H9 (cell line): Measurements from ENCODE around the gene PTPN12. TPM values are rescaled to one million over a fixed set of nuclear protein-coding genes. Genes with fewer than 3 reads are reported as not detected.

ENCODE experiments used
- DNase-seq: peaks from one replicate; pipeline ENCODE4 v3.0.0-alpha.2; 2017
- H2AFZ ChIP-seq: one replicate; pipeline ENCODE4 v1.6.1; 2013; ENCODE audit warnings: mild to moderate bottlenecking, low read length, control low read depth, moderate library complexity
- H2AK5ac ChIP-seq: 2 replicates; pipeline ENCODE4 v1.6.1; 2013; ENCODE audit warnings: low read length, control low read depth, mixed read lengths; ENCODE audit not compliant: insufficient read length
- H2BK120ac ChIP-seq: one replicate; pipeline ENCODE4 v1.6.1; 2013; ENCODE audit warnings: low read depth, mild to moderate bottlenecking, low read length, control low read depth, inconsistent platforms; ENCODE audit not compliant: poor library complexity, severe bottlenecking
- H2BK12ac ChIP-seq: 2 replicates; pipeline ENCODE4 v1.6.1; 2013; ENCODE audit warnings: low read length, control low read depth, mixed read lengths, low read depth; ENCODE audit not compliant: insufficient read length
- H2BK15ac ChIP-seq: 2 replicates; pipeline ENCODE4 v1.6.1; 2013; ENCODE audit warnings: low read depth, low read length, control low read depth
- H2BK20ac ChIP-seq: one replicate; pipeline ENCODE4 v1.6.1; 2013; ENCODE audit warnings: low read depth, mild to moderate bottlenecking, low read length, control low read depth, inconsistent platforms; ENCODE audit not compliant: poor library complexity, severe bottlenecking
- H2BK5ac ChIP-seq: 2 replicates; pipeline ENCODE4 v1.6.1; 2013; ENCODE audit warnings: low read length, control low read depth, mixed read lengths; ENCODE audit not compliant: insufficient read length
- H3K14ac ChIP-seq: 2 replicates; pipeline ENCODE4 v1.6.1; 2013; ENCODE audit warnings: low read length, control low read depth; ENCODE audit not compliant: insufficient read depth
- H3K18ac ChIP-seq: 2 replicates; pipeline ENCODE4 v1.6.1; 2013; ENCODE audit warnings: low read depth, mild to moderate bottlenecking, mixed read lengths, low read length, control low read depth; ENCODE audit not compliant: insufficient read length
- H3K23ac ChIP-seq: 2 replicates; pipeline ENCODE4 v1.6.1; 2013; ENCODE audit warnings: low read length, control low read depth, mixed read lengths, low read depth; ENCODE audit not compliant: insufficient read length
- H3K23me2 ChIP-seq: 2 replicates; pipeline ENCODE4 v1.6.1; 2013; ENCODE audit warnings: low read depth, mild to moderate bottlenecking, mixed read lengths, low read length, control low read depth; ENCODE audit not compliant: insufficient read length, poor library complexity, severe bottlenecking
- H3K27ac ChIP-seq: 2 replicates; pipeline ENCODE4 v1.5.1; 2013; ENCODE audit warnings: low read length, control low read depth, mixed read lengths, low read depth; ENCODE audit not compliant: insufficient read length
- H3K27me3 ChIP-seq: 2 replicates; pipeline ENCODE4 v1.6.1; 2013; ENCODE audit warnings: low read length, control low read depth, inconsistent platforms; ENCODE audit not compliant: insufficient read depth
- H3K4ac ChIP-seq: 2 replicates; pipeline ENCODE4 v1.6.1; 2013; ENCODE audit warnings: low read depth, mild to moderate bottlenecking, control low read depth, inconsistent platforms, low read length, moderate library complexity
- H3K4me1 ChIP-seq: 2 replicates; pipeline ENCODE4 v1.6.1; 2013; ENCODE audit warnings: low read length, control low read depth, inconsistent platforms; ENCODE audit not compliant: insufficient read depth
- H3K4me2 ChIP-seq: 2 replicates; pipeline ENCODE4 v1.6.1; 2013; ENCODE audit warnings: low read length, control low read depth, mixed read lengths; ENCODE audit not compliant: insufficient read length, insufficient read depth
- H3K56ac ChIP-seq: 2 replicates; pipeline ENCODE4 v1.6.1; 2013; ENCODE audit warnings: low read depth, mild to moderate bottlenecking, mixed read lengths, low read length, control low read depth; ENCODE audit not compliant: insufficient read length
- H3K79me1 ChIP-seq: 2 replicates; pipeline ENCODE4 v1.6.1; 2013; ENCODE audit warnings: low read depth, mild to moderate bottlenecking, moderate library complexity, low read length, control low read depth, inconsistent platforms; ENCODE audit not compliant: insufficient read depth, poor library complexity, severe bottlenecking
- H3K79me2 ChIP-seq: 2 replicates; pipeline ENCODE4 v1.6.1; 2013; ENCODE audit warnings: low read length, control low read depth, inconsistent platforms; ENCODE audit not compliant: insufficient read depth
- H3K9ac ChIP-seq: 2 replicates; pipeline ENCODE4 v1.6.1; 2013; ENCODE audit warnings: low read length, control low read depth, mixed read lengths; ENCODE audit not compliant: insufficient read length; ENCODE audit errors: extremely low read depth
- H3K9me3 ChIP-seq: one replicate; pipeline ENCODE4 v1.6.1; 2013; ENCODE audit warnings: low read depth, low read length, inconsistent platforms; ENCODE audit not compliant: control insufficient read depth
- H3T11ph ChIP-seq: one replicate; pipeline ENCODE4 v1.6.1; 2013; ENCODE audit warnings: mild to moderate bottlenecking, low read length, control low read depth, inconsistent platforms
- H4K20me1 ChIP-seq: one replicate; pipeline ENCODE4 v1.6.1; 2013; ENCODE audit not compliant: control insufficient read depth, insufficient read length, insufficient read depth
- H4K5ac ChIP-seq: 2 replicates; pipeline ENCODE4 v1.6.1; 2013; ENCODE audit warnings: low read depth, mild to moderate bottlenecking, mixed read lengths, low read length, control low read depth; ENCODE audit not compliant: insufficient read length
- H4K8ac ChIP-seq: replicated peaks from 2 replicates; pipeline ENCODE4 v1.6.1; 2013; ENCODE audit warnings: low read length, control low read depth, mixed read lengths, low read depth; ENCODE audit not compliant: insufficient read length
- H4K91ac ChIP-seq: 2 replicates; pipeline ENCODE4 v1.6.1; 2013; ENCODE audit warnings: low read depth, mild to moderate bottlenecking, moderate library complexity, mixed read lengths, low read length, control low read depth; ENCODE audit not compliant: insufficient read length
- H3K27ac Mint-ChIP-seq, 3 experiments: 2 replicates in 2 of 3; 3 replicates in 1 of 3; pipeline ENCODE4 v1.8.0; 2020 to 2021; ENCODE audit warnings: mixed read lengths in 3 of 3, mild to moderate bottlenecking in 1 of 3, moderate library complexity in 1 of 3
- H3K27me3 Mint-ChIP-seq: 2 replicates; pipeline ENCODE4 v1.8.0; 2021; ENCODE audit warnings: low read depth, mild to moderate bottlenecking, moderate library complexity, mixed read lengths
- H3K36me3 Mint-ChIP-seq, 3 experiments: 2 replicates in 2 of 3; 3 replicates in 1 of 3; pipeline ENCODE4 v1.8.0; 2020 to 2021; ENCODE audit warnings: low read depth in 3 of 3, mixed read lengths in 3 of 3; ENCODE audit not compliant: insufficient read depth in 1 of 3
- H3K4me1 Mint-ChIP-seq, 2 experiments: 2 replicates each; pipeline ENCODE4 v1.8.0; 2020; ENCODE audit warnings: mixed read lengths in 2 of 2
- H3K4me3 Mint-ChIP-seq, 2 experiments: 2 replicates in 1 of 2; 3 replicates in 1 of 2; pipeline ENCODE4 v1.8.0; 2020 to 2021; ENCODE audit warnings: mild to moderate bottlenecking in 2 of 2, mixed read lengths in 2 of 2, moderate library complexity in 1 of 2
- H3K9me3 Mint-ChIP-seq, 2 experiments: 2 replicates in 1 of 2; 3 replicates in 1 of 2; pipeline ENCODE4 v1.8.0; 2020; ENCODE audit warnings: mild to moderate bottlenecking in 2 of 2, mixed read lengths in 2 of 2, moderate library complexity in 1 of 2
- CTCF ChIP-seq: fragments of 200-600 bp; sonication (generic); conservative IDR thresholded peaks from 3 replicates; pipeline ENCODE4 v1.8.0; 2021; ENCODE audit warnings: antibody characterized with exemption, mild to moderate bottlenecking
- WGBS: extraction: QIAGEN DNeasy Blood & Tissue Kit; methylation state at CpG from one replicate; pipeline ENCODE4 v1.1.7; 2013; ENCODE audit warnings: missing lambda C conversion rate, low lambda C conversion rate, mixed read lengths; ENCODE audit not compliant: insufficient read length; ENCODE audit errors: extremely low coverage; 5-methylcytosine and 5-hydroxymethylcytosine counted together
- total RNA-seq: library from RNA; stranded (reverse); gene quantifications from 2 replicates; pipeline ENCODE4 v1.2.1, GENCODE V29; 2021

PTPN12 gene
- total RNA-seq, 1 experiment from 2014 or later, result 128 TPM

- Histone ChIP-seq H2AFZ (no peak overlapping the region), H3K18ac (no peak overlapping the region), H3K27me3 (no peaks in the 10 kb centered on the region), H3K9me3 (no peaks in the 10 kb centered on the region), H3K4me2 (no peak overlapping the region), H2BK12ac (no peak overlapping the region), H3K23me2 (no peaks in the 10 kb centered on the region), H4K91ac (no peak overlapping the region), H2BK20ac (no peak overlapping the region), H3K4me1 (no peaks in the 10 kb centered on the region), H3K23ac (no peak overlapping the region), H3K27ac (no peak overlapping the region), H2BK5ac (no peak overlapping the region), H2BK120ac (no peak overlapping the region), H2BK15ac (no peak overlapping the region), H3K56ac (no peak overlapping the region), H4K8ac (no peak overlapping the region), H3K79me2 (no peaks in the 10 kb centered on the region), H4K20me1 (no peaks in the 10 kb centered on the region), H3K4ac (no peak overlapping the region), H3K9ac (no peak overlapping the region), H3K14ac (no peak overlapping the region), H3T11ph (no peak overlapping the region), H4K5ac (no peak overlapping the region), H3K79me1 (no peaks in the 10 kb centered on the region), H2AK5ac (no peak overlapping the region)
- WGBS, result no CpG with 5 or more reads among the region's 6 CpGs
- Mint-ChIP-seq H3K36me3 (peaks cover 0 to 3% (median 0%) of the 10 kb centered on the region in 3 experiments; a peak in 4 of 7 replicates), H3K4me3 (no peak overlapping the region), H3K4me1 (peaks cover 4 to 6% of the 10 kb centered on the region in 2 experiments), H3K9me3 (no peaks in the 10 kb centered on the region; a peak in 2 of 5 replicates), H3K27me3 (no peaks in the 10 kb centered on the region), H3K27ac (peak overlapping the region in 2 of 3 experiments; percentile 20 to 55; a peak in 3 of 7 replicates)
- TF ChIP-seq CTCF, result no peak
- DNase-seq, result no peak
Measured at GRCh38 chr7:77667459-77668086, 130.5 kb downstream of the PTPN12 start.
